Stromal cell of bone marrow (primary cell): Measurements from ENCODE around the gene CACNA1C.

ENCODE experiments used
- DNase-seq: peaks from one replicate; pipeline ENCODE4 v3.0.0-alpha.2; 2012; ENCODE audit warnings: low read depth

The CACNA1C gene

DNA sequence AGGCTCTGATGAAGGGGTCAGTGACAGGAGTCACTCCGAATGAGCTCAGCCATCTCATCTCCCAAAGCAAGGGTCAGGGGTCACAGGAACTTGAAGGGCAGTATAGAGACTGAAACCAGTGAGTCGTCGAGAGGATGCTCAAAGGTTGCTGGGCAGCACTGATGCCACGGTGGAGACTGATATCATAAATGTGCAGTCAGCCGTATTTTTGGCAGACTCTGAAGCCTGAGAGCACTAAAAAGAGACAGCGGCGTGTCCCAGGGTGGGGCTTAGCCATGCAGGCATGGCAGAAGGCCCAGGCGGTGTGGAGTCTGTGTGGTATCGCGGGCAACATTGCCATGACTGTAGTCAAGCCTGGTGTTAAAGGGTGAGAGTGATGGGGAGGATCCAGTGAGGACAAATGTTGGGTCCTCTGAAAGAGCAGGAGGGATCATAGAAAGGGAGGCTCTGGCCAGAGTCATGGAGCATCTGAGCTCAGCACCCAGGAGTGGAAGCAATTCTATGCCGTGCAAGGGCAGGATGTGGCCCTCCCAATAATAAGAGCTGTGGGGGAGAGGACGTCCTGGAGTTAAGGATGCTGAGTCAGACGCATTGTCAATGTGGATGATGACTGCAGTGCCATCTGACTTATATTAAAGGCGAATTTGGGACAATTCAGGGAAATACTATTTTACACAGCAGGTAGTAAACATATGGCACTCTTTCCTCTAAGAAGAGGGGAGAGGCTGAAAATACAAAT, 500.8 kb downstream of the CACNA1C start:
- no peak for DNase-seq

DNA sequence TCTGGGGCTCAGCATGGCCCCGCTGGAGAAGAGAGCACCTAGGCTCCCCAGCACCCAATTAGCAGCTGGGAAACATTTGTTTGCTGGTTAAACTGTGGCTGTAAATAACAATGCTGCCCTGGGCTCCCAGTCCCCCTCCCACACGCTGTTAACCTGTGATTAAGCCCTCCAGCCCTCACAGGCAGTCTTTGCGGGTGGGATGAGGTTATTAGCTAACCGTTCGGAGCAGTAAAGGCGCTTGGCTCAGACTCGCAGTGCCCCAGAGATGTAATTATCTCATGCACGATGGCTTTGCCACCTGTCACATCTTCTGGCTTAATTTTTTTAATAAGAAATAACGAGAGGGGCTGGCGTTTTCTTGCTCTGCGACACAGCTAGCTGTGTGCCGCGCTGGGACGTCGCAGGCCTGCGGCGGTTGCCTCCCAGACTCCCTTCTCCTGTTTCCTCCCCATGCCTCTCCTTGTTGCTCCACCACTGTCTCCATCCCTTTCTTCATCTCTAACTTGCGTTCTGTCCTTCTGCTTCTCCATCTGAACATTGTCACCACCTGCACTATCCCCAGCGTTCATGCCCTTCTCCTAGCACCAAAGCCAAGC, 502.8 kb downstream of the CACNA1C start:
- no peak for DNase-seq

DNA sequence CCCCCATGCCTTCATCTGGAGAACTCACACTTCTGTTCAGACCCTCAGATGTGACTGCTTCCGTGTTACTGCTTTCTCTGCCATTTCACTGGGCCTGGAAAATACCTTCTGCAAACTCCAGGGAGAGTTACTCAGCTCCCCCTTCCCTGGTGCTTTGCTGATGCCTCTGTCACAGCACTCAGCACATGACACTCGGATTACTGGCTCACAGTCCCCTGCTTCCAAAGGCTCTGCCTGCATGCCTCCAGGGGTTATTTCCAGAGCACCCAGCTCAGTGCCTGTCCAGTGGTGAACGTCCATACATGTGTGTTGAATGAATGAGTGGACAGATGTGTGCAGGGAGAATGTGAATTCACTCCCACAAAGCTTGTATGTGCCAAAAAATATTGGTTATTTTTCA, 504.8 kb downstream of the CACNA1C start:
- no peak for DNase-seq

DNA sequence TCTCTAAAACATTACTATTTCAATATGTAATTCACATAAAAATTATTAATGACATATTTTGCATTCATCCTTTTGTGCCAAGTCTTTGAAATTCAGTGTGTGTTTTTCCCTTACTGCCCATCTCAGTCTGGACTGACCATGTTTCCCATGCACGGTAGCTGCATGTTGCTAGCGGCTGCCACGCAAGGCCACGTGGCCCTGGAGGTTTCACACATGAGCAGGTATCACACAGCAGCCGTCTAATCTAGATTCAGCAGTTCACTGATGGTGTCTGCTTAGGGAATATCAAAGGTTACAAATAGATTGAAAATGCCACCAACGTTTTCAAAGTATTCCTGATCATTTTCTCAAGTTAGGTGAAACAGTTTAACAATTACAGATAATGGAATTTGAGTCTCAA, 507.1 kb downstream of the CACNA1C start:
- DNase-seq: no peak

DNA sequence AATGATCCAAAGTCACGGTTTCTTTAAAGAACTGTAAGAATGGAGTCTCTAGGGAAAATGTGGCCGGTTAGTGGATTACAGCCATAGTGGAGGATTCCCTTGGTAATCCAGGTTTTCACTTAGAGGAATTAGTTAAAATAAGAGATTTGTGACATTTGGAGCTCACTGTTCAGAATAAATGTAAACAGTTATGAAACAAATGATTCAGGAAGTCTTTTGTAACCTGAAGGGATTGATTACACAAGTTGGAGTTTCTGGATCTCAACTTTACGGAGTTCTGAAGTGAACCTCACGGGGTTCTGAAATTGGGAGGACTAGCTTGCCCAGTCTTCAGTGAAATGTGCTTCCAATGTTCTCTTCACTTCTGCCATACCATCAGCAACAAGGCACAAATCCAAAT, 507.6 kb downstream of the CACNA1C start:
- DNase-seq: no peak

DNA sequence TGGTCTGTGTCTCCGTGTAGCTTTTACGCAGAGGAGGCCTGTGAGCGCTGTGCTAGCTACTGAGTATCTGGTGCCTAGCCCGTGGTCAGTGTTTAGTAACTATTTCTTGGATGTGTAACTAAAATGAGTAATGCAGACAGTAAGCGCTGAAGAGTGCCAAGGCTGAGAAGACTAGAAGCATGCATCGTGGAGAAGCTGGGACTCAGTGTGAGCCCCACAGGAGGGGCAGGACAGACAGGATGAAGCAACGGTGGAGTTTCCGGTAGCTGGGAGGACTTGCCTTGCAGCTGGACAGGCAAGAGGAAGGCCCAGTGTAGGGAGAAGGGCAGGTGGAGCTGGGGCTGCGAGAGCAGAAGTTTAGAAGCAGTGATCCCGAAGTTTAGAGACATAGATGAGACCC, 508.6 kb downstream of the CACNA1C start:
- DNase-seq: peak; percentile 25

DNA sequence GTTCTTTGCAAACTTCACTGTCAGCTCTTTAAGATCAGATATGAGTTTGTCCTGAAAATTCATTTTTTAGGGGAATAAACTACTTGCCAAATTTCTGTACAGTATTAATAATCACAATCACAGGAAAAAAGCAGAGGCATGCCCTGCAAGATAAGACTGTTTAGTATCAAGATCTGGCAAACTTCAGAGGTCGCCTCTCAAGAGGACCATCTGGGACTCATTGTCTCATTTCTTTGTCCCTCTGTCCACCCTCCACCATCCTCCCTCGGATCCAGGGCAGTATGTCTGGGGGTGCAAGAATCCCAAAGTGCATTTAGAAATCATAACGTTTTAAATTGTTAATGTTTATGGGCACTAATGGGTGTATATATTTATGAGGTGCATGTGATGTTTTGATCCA, 509.6 kb downstream of the CACNA1C start:
- DNase-seq: no peak

DNA sequence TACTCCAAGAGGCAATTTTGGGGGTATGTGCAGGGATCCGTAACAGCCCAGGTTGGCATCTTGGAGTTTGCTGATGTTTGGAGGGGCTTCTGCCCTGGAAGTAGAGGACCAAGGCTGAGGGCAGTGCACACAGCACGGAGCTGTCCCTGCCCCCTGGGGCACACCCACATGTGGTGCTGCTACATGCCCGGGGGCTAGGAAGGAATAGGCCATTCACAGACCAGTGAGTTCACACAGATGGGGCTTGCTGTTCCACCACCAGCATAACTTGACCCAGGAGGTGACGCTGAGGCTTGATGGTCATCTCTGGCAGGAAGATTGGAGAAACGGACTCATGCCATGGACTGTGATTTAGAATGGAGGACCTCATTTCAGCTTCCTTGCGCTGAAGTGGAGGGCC, 510.9 kb downstream of the CACNA1C start:
- no peak for DNase-seq

DNA sequence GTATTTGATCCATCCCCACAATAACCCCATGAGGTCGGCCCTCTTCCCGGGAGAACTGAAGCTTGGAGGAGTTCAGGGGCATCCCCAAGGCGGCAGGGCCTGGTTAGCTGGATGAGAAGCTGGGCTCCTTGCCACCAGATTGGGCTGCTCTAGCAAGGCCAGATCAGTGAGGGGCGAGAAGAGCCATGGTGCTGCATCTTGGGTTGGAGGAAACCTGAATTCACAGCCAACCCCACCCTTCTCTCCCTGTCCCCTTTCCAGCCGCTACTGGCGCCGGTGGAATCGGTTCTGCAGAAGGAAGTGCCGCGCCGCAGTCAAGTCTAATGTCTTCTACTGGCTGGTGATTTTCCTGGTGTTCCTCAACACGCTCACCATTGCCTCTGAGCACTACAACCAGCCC, 513.4 kb downstream of the CACNA1C start:
- no peak for DNase-seq

DNA sequence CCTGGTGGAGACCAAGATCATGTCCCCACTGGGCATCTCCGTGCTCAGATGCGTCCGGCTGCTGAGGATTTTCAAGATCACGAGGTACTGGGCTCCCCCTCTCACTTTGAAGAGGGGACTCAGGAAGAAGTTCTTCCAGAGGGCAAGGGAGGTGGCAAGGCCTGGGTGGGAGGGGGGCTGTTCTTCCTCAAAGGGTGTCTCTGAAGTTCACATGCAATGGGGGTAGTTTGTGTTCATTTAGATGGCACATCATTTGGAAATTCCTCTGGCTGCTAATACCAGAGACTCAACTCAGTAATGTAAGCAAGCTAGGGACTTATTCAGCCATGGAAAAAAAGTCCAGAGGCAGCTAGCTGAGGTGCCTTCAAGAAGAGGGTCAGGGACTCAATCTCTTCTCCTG, 514.9 kb downstream of the CACNA1C start:
- DNase-seq: no peak

DNA sequence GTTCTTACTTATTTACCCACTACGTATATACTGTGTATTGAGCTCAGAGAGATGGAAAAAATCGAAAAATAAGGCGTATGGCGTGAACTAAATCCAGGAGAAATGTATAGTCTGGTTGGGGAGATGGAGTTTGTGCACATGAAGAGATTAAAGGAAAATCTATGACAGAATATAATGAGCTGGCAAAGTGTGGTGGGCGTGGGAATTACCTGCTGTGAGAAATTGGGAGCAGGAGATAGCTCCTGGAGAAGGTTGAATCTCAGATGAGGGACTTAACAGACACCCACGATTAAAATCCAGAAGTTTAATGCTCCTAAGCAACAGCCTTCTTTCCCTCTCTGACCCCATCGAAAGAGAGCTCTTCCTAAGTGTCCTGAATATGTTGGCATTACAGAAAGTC, 517.8 kb downstream of the CACNA1C start:
- no peak for DNase-seq

DNA sequence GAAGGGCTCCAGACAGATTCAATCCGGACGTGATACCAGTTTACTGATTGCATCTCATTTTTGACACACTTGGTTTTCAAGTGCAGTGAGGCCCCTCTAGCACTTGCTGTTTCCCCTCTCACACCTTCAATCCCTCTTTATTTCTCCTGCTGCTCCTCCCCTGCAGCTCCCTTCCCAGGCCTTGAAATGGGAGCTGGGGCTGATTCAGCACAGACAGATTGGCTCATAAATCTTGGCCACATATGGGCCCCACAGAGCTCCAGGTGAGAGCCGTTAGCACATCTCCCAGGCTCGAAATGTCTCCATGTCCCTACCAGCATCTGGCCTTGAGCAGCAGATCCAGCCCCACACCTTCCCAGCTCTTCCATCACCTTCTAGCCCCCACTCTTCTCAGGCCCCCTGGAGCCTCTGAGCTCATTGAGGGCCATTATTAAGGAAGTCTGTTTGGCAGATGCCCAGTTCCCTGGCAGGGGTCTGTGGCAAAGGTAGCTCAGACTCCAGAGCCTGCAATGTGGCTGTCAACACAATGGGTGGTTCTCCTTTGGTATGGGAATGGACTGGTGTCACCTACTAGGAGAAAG, 521.7 kb downstream of the CACNA1C start:
- DNase-seq: no peak

DNA sequence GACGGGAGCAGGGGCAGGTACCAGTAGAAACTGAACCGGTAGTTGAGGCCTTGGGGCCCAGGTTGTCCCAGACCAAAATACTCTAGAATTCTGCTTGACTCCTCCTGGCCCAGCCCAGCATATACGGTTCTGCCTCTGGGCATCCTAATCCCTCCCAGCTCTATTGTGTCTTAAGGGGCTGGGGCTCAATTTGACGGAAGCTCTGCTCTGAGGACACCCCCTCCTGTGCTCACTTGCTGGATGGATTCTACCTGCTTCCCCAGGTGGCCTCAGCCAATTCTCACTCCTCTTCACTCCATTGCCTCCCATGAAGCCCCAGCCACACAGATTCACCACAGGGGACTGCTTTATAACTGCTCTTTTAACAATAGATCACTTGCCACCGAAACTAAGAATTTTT, 522.5 kb downstream of the CACNA1C start:
- DNase-seq: no peak

DNA sequence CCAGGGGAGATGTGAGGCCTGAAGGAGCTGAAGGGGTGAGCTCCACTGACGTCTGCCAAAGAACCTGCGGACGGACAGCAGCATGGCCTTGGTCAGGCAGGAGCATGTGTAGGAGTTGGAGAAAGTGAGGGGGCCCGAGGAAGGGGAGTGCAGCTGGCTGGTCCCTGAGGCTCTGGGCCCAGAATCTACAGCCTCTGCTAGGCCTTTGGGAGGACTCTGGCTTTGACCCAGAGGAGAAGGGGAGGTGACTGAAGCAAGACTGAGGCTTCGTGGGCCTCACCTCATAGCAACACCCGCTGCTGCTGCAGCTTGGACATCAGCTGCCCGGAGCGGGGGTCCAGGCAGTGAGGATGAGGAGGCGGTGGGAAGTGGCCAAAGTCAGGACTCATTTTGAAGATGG, 525.4 kb downstream of the CACNA1C start:
- no peak for DNase-seq

DNA sequence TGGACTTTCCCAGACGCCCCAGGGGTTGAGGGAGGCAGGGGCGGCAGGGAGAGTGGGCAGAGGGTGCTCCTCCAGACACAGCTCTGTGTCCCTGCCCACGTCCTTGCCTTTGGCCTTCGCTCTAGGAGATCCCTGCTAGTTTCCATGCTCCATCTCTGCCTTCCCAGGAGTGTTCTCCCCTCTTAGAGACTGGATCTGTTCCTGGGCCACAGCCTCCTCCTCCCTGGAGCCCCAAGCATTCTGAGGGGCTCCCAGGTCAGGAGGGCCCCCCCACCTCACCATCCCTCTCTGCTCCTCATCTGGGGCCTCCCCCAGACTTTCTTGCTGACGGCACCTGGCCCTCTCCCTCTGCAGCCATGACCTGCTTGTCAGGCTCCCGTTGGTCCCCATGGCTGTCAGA, 526.0 kb downstream of the CACNA1C start:
- DNase-seq: no peak

DNA sequence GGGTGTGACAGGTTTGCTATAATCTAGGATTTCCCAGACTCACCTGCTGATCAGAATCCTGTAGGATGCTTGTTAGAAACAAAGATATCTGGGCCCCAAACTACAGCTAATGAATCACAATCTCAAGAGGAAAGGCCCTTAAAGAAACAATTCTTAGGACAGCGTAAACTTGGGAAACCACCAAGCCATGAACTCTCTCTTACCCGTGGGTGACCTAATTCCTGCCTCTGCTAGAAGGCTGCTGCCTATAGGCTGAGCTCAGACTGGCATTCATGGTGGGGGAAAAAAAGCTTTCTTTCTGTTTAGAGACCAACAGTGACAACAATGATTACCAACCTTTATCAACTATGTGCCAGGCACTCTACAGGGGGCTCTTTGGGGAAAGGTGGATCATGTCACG, 528.0 kb downstream of the CACNA1C start:
- DNase-seq: peak; percentile 28

DNA sequence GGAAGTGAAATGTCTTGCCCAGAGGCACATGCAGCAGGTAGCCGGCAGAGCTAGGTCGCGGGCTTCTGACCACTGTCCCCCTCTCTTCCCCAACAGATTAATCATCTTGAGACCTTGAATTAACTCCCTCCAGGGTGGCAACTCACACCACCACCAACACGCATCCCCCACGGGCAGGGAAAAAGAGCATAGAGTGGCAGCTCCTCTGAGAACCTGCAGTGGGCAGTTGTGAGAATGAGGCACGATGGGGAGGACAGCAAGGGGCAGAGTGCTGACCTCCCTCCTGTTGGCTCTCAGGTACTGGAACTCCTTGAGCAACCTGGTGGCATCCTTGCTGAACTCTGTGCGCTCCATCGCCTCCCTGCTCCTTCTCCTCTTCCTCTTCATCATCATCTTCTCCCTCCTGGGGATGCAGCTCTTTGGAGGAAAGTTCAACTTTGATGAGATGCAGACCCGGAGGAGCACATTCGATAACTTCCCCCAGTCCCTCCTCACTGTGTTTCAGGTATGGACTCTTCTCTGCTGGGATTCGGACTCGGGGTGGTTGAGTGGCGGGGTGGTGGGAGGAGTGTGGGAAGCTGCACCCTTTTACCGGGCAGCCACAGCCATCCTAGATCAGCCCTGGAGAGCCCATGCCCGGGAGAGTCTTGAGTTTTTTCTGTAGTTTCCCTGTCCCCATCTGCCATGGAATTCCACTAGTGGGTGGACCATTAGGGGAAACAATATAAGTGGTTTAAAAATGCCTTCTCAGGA, 528.7 kb downstream of the CACNA1C start:
- DNase-seq: no peak

DNA sequence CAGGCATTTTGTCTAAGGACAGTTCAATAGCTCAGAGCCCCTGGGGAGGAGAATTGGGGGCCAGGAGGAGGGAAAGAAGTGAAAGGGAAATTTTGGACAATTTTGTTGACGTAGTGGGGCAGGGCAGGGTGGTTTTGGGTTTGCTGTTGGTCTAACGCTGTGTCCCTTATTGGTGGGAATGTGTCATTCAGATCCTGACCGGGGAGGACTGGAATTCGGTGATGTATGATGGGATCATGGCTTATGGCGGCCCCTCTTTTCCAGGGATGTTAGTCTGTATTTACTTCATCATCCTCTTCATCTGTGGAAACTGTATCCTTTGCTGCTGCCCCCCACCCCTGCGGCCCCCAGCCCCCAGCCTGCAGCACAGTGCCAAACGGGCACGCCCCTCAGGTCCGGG, 529.8 kb downstream of the CACNA1C start:
- peak; percentile 11 for DNase-seq

DNA sequence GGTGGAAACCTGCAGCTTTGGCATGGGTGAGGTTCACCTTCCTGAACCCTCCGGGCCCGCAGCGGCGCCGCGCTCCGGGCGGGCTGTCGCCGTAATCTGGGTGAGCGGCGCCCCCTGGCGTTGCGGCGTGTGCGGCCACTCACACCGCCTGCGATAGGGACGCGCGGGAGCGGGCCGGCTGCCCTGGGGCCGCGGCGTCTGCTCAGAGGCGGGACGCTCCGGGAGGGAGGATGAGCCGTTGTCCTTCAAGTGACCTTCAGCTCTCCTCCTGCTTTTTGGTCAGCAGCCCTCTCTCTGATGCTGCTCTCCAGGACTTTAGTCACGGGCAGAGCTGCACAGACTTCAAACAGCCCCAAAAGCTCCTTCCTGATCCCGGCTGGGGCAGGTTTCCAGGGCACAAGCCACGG, 530.3 kb downstream of the CACNA1C start:
- DNase-seq: peak; percentile 20

DNA sequence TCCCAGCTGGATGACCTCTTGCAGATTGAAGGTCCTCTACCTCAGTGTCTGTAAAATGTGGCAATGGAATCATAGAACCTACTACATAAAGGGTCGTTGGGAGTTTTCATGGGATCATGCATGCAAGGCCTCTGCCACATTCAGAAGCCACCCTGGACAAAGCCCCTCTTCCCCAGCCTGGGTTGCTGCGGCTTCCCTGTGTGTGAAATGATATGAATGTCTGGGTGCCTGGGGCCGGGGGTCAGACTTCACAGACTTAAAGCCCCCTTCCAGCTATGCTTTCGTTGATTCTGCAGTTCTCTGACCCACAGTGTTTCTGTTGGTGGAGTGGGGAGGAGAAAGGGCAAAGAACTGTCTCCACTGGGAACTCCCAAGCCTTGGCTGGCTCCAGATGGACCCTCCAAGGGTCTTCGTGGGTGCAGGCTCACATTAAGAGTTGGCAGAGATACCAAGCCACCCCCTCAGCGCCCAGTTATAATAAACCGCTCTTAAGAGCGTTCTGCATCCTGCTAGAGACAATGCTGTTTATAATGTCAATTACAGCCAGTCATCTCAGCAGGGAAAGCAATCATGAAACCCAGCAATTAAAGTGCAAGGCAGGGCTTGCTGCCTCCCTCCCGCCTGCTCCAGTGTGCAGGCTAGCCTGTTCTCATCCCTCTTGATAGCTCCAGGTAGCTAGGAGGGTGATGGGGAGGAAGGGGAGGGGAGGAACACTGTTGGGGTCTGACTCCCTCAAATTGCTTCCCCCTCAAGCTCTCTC, 531.0 kb downstream of the CACNA1C start:
- DNase-seq: no peak

DNA sequence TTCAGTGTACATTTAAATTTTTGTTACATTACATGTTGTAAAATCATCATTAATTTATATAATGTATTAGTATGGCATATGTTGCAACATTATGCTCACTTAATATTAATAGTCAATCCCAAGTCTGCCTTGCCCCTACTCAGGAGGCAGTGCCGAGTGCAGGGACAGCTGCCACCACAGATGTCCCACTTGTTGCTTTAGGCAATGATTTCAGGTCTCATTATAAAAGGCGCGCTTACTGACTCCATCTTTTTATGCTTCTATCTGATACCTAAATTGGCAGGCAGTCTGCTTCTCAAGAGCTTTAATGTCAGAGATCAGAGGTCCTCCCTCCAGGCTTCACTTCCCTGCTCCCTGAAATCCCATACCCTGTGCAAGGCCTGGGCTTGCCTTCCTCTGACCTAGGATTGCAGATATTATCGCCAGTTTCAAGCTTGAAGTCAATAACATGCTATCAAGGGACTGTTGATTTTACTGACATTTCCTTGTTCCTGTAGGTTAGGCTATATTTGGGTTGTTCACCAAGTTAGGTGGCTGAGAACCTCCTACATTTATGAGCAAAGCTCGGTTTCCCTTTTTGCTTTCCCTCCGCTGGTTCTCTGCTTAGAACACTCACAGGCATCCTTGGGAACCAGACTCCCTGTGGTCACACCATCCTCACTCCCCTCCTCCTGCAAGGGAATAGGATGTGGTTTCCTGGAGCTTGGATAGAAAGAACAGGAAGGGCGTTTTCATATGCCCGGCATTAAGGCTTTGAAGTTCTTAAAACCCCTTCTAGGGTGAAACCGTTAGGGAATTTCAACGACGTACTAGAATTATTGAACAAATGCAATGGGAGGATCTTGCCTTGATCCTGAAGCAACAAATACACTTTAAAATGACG, 533.6 kb downstream of the CACNA1C start:
- DNase-seq: no peak
